HG03097 (cell line): ENCODE results near the gene PYGO2.
"Not testable (repeated sequence)": the region's sequence is repeated elsewhere in the genome, so short reads cannot be mapped to it uniquely, and the experiment has no call there.

Experiments used
- ATAC-seq: cut with Tn5 transposase; IDR thresholded peaks from one replicate; pipeline ENCODE4 v1.9.1; 2021; ENCODE audit not compliant: unreplicated experiment, low FRiP score

PYGO2 gene

GRCh38 chr1:154925335-154926170 lies 36.0 kb downstream of the PYGO2 start:
- no peak for ATAC-seq

- no peak for ATAC-seq
These were observed 37.9 kb downstream of the PYGO2 start for GRCh38 chr1:154923695-154924094.

- ATAC-seq = no peak
These were observed 48.3 kb downstream of the PYGO2 start for GRCh38 chr1:154913273-154913672.

- ATAC-seq = no peak
These were observed 48.8 kb downstream of the PYGO2 start for GRCh38 chr1:154912755-154913154.

DNA sequence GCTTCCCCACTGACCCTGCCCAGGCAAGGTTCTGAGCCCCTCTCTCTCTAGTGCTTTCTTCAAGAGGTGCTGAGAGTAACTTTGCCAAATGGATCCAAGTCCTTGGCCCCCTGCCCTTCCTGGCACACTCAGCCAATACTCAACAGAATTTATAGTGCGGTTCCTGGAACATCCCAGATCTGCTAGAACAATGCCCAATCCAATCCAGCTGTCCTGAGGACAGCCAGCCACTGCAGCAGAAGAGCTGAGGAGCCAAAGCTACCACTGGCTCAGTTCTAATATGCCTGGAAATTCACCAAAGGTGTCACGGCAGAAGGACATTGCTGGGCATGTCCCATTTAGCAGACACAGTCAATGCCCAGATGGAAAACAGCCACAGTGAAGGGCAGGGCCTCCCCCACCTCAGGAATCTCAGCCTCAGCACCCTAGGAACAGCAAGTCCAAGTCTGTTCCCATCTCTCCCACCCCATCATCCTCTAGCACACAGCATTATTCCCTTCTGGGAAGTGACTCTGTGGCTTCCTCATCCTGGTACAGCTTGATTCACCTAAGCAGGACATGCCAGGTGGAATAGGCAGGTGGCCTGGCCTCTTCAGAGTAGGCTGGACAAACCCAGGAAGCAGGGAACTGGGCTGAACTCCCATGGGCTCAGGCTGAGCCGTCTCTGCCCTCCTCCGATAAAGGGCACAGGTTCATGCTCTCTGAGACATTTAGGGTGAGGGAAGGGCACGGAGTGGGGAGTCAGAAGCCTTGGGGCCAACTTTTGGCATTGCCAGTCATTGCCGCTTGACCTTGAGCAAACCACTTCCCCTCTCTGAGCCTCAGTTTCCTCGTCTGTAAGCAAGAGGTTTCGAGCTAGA lies 49.7 kb downstream of the PYGO2 start:
- no peak for ATAC-seq

DNA sequence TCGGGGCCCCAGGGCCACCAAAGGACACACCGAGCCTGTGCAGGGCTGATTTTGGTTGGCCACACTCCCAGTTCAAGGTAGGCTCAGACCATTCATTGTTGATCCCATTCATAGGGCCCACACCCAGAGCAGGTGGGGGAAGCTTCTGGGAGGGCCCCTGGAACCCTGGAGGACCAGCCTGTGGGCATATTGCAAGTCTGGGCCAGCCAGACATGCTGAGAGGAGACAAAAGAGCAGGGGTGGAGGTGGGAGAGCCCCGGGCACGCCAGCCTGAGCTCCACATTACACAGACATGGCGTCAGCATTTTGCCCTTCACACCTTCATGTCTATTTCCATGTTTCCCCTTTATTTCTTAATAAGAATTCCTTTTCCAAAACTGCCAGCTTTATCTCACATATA lies 50.7 kb downstream of the PYGO2 start:
- ATAC-seq = no peak

GRCh38 chr1:154908937-154909336 lies 52.6 kb downstream of the PYGO2 start:
- no peak for ATAC-seq

DNA sequence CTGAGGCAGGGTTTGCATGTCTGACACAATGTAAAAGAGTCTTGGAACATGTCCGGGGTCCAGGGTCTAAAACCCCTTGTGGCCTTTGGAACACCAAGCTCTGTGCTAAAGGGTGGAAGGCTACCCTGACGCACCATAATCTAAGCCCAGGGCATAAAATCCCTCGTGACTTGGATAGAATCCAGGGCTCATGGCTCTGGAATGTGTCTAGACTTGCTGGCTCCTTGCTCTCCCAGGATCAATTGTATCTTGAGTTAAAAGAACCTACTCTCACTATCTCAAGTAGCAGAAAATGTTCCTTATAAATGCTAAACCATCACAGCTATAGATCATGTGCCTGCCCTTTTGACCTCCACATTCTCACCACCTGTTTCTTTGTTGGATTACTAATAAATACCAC lies 53.5 kb downstream of the PYGO2 start:
- not testable (repeated sequence) for ATAC-seq
